ENCODE results near the gene MEF2A. TPM values are rescaled to one million over a fixed set of nuclear protein-coding genes. Genes with fewer than 3 reads are reported as not detected.
"Not testable (repeated sequence)": the region's sequence is repeated elsewhere in the genome, so short reads cannot be mapped to it uniquely, and the experiment has no call there.

MEF2A gene
- polyA plus RNA-seq, 3 donors: 20.3 to 61.8 (median 33.5) TPM

GRCh38 chr15:99745370-99746086, 179.7 kb downstream of the MEF2A start:
- no peaks in the 10 kb centered on the region for H3K4me1 Mint-ChIP-seq
- Histone ChIP-seq H3K9me3 (replicated peaks in 1 of 2; ENCODE audit: control insufficient read depth in 1 of 2, insufficient read depth in 1 of 2, low read length in 2 of 2) (no peaks in the 10 kb centered on the region), H4K20me1 (ENCODE audit: insufficient read depth, low read length) (no peaks in the 10 kb centered on the region), H3K27me3 (ENCODE audit: control insufficient read depth in 2 of 2, insufficient read depth in 2 of 2, low read length in 2 of 2) (no peaks in the 10 kb centered on the region), H3K79me2 (ENCODE audit: insufficient read depth, low read length) (no peaks in the 10 kb centered on the region), H2AFZ (ENCODE audit: insufficient read depth, low read depth, low read length, poor library complexity, severe bottlenecking) (no peak overlapping the region), H3K9ac (ENCODE audit: insufficient read depth, low read length, poor library complexity, severe bottlenecking) (no peak overlapping the region), H3K36me3 (replicated peaks in 1 of 2; ENCODE audit: control insufficient read depth in 1 of 2, insufficient read depth in 2 of 2, low read length in 2 of 2) (no peaks in the 10 kb centered on the region), H3K4me1 (ENCODE audit: control insufficient read depth in 1 of 2, insufficient read depth in 2 of 2, low read length in 2 of 2) (no peaks in the 10 kb centered on the region), H3K4me3 (replicated peaks in 1 of 3; ENCODE audit: low read depth in 2 of 3, low read length in 3 of 3) (no peak overlapping the region), H3K4me2 (replicated peaks; ENCODE audit: extremely low read depth, low read length, poor library complexity, severe bottlenecking) (no peak overlapping the region), H3K27ac (ENCODE audit: low read depth in 1 of 2, low read length in 2 of 2) (no peak overlapping the region)
- H3K4me3 Mint-ChIP-seq: no peak overlapping the region
- H3K27ac Mint-ChIP-seq: no peak overlapping the region
- H3K36me3 Mint-ChIP-seq: no peaks in the 10 kb centered on the region
- TF ChIP-seq CTCF (IDR thresholded peaks at IDR 0.05): no peak
- intact Hi-C loops (cut with micrococcal nuclease): no loop called here
- WGBS (ENCODE audit: insufficient coverage): 98% methylated on average over 8 of the region's 9 CpGs
- peaks cover 0 to 7% (median 0%) of the 10 kb centered on the region in 3 donors for H3K27me3 Mint-ChIP-seq (ENCODE audit: low read depth in 3 of 3)
- no peak for DNase-seq
- H3K9me3 Mint-ChIP-seq: peaks cover 0 to 3% (median 0%) of the 10 kb centered on the region in 7 donors

GRCh38 chr15:99749386-99749785, 183.6 kb downstream of the MEF2A start:
- Mint-ChIP-seq H3K27ac (no peak overlapping the region), H3K27me3 (ENCODE audit: low read depth in 3 of 3) (peaks cover 0 to 7% (median 0%) of the 10 kb centered on the region in 3 donors), H3K36me3 (no peaks in the 10 kb centered on the region), H3K4me3 (no peak overlapping the region), H3K4me1 (no peaks in the 10 kb centered on the region), H3K9me3 (no peaks in the 10 kb centered on the region)
- TF ChIP-seq CTCF (IDR thresholded peaks at IDR 0.05): no peak
- no peaks in the 10 kb centered on the region for H3K79me2 ChIP-seq (ENCODE audit: insufficient read depth, low read length)
- intact Hi-C loops (cut with micrococcal nuclease): no loop called here
- no peaks in the 10 kb centered on the region for H4K20me1 ChIP-seq (ENCODE audit: insufficient read depth, low read length)
- no peak overlapping the region for H2AFZ ChIP-seq (ENCODE audit: insufficient read depth, low read depth, low read length, poor library complexity, severe bottlenecking)
- WGBS (ENCODE audit: insufficient coverage): 85% methylated on average over 6 of the region's 6 CpGs
- no peaks in the 10 kb centered on the region for H3K4me1 ChIP-seq (ENCODE audit: control insufficient read depth in 1 of 2, insufficient read depth in 2 of 2, low read length in 2 of 2)
- no peak overlapping the region for H3K27ac ChIP-seq (ENCODE audit: low read depth in 1 of 2, low read length in 2 of 2)
- no peak overlapping the region for H3K9ac ChIP-seq (ENCODE audit: insufficient read depth, low read length, poor library complexity, severe bottlenecking)
- H3K9me3 ChIP-seq (replicated peaks in 1 of 2; ENCODE audit: control insufficient read depth in 1 of 2, insufficient read depth in 1 of 2, low read length in 2 of 2): no peaks in the 10 kb centered on the region
- no peaks in the 10 kb centered on the region for H3K27me3 ChIP-seq (ENCODE audit: control insufficient read depth in 2 of 2, insufficient read depth in 2 of 2, low read length in 2 of 2)
- no peaks in the 10 kb centered on the region for H3K36me3 ChIP-seq (replicated peaks in 1 of 2; ENCODE audit: control insufficient read depth in 1 of 2, insufficient read depth in 2 of 2, low read length in 2 of 2)
- no peak overlapping the region for H3K4me3 ChIP-seq (replicated peaks in 1 of 3; ENCODE audit: low read depth in 2 of 3, low read length in 3 of 3)
- no peak overlapping the region for H3K4me2 ChIP-seq (replicated peaks; ENCODE audit: extremely low read depth, low read length, poor library complexity, severe bottlenecking)
- no peak for DNase-seq

GRCh38 chr15:99750326-99750725, 184.5 kb downstream of the MEF2A start:
- not testable (repeated sequence) for H3K9me3 Mint-ChIP-seq; H3K27ac Mint-ChIP-seq; H3K36me3 ChIP-seq (replicated peaks in 1 of 2; ENCODE audit: control insufficient read depth in 1 of 2, insufficient read depth in 2 of 2, low read length in 2 of 2)

More at GRCh38 chr15:99750326-99750725, 184.5 kb downstream of the MEF2A start:
- H3K9me3 ChIP-seq (replicated peaks in 1 of 2; ENCODE audit: control insufficient read depth in 1 of 2, insufficient read depth in 1 of 2, low read length in 2 of 2); intact Hi-C loops (cut with micrococcal nuclease); H3K27me3 ChIP-seq (ENCODE audit: control insufficient read depth in 2 of 2, insufficient read depth in 2 of 2, low read length in 2 of 2); H3K79me2 ChIP-seq (ENCODE audit: insufficient read depth, low read length); DNase-seq; H3K36me3 Mint-ChIP-seq; H3K4me1 Mint-ChIP-seq; H2AFZ ChIP-seq (ENCODE audit: insufficient read depth, low read depth, low read length, poor library complexity, severe bottlenecking); H3K4me3 ChIP-seq (replicated peaks in 1 of 3; ENCODE audit: low read depth in 2 of 3, low read length in 3 of 3); H3K9ac ChIP-seq (ENCODE audit: insufficient read depth, low read length, poor library complexity, severe bottlenecking); H3K27ac ChIP-seq (ENCODE audit: low read depth in 1 of 2, low read length in 2 of 2); H3K27me3 Mint-ChIP-seq (ENCODE audit: low read depth in 3 of 3); H4K20me1 ChIP-seq (ENCODE audit: insufficient read depth, low read length); H3K4me3 Mint-ChIP-seq; H3K4me2 ChIP-seq (replicated peaks; ENCODE audit: extremely low read depth, low read length, poor library complexity, severe bottlenecking); H3K4me1 ChIP-seq (ENCODE audit: control insufficient read depth in 1 of 2, insufficient read depth in 2 of 2, low read length in 2 of 2): not testable (repeated sequence)
- WGBS (ENCODE audit: insufficient coverage): 100% methylated on average over 4 of the region's 11 CpGs
